Lower leg skin (tissue), 3 donors: Measurements from ENCODE around the gene CTLA4.

Experiments
- POLR2A ChIP-seq, 2 donors: fragments of 450-650 bp; IDR thresholded peaks; one replicate each; pipeline ENCODE4 v1.6.1; 2016 to 2017; ENCODE audit warnings: antibody characterized with exemption in 2 of 2, mild to moderate bottlenecking in 1 of 2, moderate library complexity in 1 of 2
- TF ChIP-seq, protein P1 (sequence below), 3 donors: fragments of 450-650 bp; IDR thresholded peaks; one replicate each; pipeline ENCODE4 v1.5.1; 2016; ENCODE audit warnings: antibody characterized with exemption in 3 of 3, mild to moderate bottlenecking in 3 of 3, moderate library complexity in 2 of 3

DNA sequence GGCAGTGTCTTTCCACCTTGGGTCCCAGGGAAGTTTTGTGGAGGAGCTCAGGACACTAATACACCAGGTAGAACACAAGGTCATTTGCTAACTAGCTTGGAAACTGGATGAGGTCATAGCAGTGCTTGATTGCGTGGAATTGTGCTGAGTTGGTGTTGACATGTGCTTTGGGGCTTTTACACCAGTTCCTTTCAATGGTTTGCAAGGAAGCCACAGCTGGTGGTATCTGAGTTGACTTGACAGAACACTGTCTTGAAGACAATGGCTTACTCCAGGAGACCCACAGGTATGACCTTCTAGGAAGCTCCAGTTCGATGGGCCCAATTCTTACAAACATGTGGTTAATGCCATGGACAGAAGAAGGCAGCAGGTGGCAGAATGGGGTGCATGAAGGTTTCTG lies 5.9 kb downstream of the CTLA4 start:
- TF ChIP-seq, protein P1, sequence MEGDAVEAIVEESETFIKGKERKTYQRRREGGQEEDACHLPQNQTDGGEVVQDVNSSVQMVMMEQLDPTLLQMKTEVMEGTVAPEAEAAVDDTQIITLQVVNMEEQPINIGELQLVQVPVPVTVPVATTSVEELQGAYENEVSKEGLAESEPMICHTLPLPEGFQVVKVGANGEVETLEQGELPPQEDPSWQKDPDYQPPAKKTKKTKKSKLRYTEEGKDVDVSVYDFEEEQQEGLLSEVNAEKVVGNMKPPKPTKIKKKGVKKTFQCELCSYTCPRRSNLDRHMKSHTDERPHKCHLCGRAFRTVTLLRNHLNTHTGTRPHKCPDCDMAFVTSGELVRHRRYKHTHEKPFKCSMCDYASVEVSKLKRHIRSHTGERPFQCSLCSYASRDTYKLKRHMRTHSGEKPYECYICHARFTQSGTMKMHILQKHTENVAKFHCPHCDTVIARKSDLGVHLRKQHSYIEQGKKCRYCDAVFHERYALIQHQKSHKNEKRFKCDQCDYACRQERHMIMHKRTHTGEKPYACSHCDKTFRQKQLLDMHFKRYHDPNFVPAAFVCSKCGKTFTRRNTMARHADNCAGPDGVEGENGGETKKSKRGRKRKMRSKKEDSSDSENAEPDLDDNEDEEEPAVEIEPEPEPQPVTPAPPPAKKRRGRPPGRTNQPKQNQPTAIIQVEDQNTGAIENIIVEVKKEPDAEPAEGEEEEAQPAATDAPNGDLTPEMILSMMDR (IDR thresholded peaks at IDR 0.05): no peak
- no peak for TF ChIP-seq POLR2A (IDR thresholded peaks at IDR 0.05)
